Suprapubic skin (tissue), 4 donors: ENCODE data around the gene THSD7B. TPM values are rescaled to one million over a fixed set of nuclear protein-coding genes. Genes with fewer than 3 reads are reported as not detected.

Experiments
- DNase-seq, 2 donors: peaks; one replicate each; pipeline ENCODE4 v3.0.0-alpha.2; 2019; ENCODE audit warnings: low spot score in 2 of 2
- H3K27ac ChIP-seq: fragments of 200-600 bp; sonication (generic); one replicate; pipeline ENCODE4 v1.5.1; 2019
- H3K27me3 ChIP-seq: fragments of 200-600 bp; sonication (generic); one replicate; pipeline ENCODE4 v1.5.1; 2019
- H3K36me3 ChIP-seq: fragments of 200-600 bp; sonication (generic); one replicate; pipeline ENCODE4 v1.5.1; 2019
- H3K4me1 ChIP-seq: fragments of 200-600 bp; sonication (generic); one replicate; pipeline ENCODE4 v1.5.1; 2019
- H3K4me3 ChIP-seq: fragments of 200-600 bp; sonication (generic); one replicate; pipeline ENCODE4 v1.5.1; 2019; ENCODE audit warnings: mild to moderate bottlenecking
- H3K9me3 ChIP-seq: fragments of 200-600 bp; sonication (generic); one replicate; pipeline ENCODE4 v1.5.1; 2019
- CTCF ChIP-seq, 2 donors: fragments of 200-600 bp in 1 of 2; fragments of 450-650 bp in 1 of 2; sonication (generic) in 1 of 2; IDR thresholded peaks; one replicate each; pipeline ENCODE4 v1.5.1; 2016 to 2019; ENCODE audit warnings: antibody characterized with exemption in 2 of 2, mild to moderate bottlenecking in 1 of 2, moderate library complexity in 1 of 2
- EP300 ChIP-seq: sonication (generic); formaldehyde crosslinking; IDR thresholded peaks from one replicate; pipeline ENCODE4 v1.6.1; 2017; ENCODE audit warnings: antibody characterized with exemption
- POLR2A ChIP-seq, 2 donors: fragments of 450-650 bp; IDR thresholded peaks; one replicate each; pipeline ENCODE4 v1.6.1; 2017; ENCODE audit warnings: antibody characterized with exemption in 2 of 2, mild to moderate bottlenecking in 2 of 2, moderate library complexity in 2 of 2
- POLR2AphosphoS5 ChIP-seq, 3 donors: sonication (generic); formaldehyde crosslinking; IDR thresholded peaks; one replicate each; pipeline ENCODE4 v1.6.1; 2017; ENCODE audit warnings: antibody characterized with exemption in 3 of 3
- WGBS: methylation state at CpG from one replicate; pipeline ENCODE4 v1.1.5; 2018; 5-methylcytosine and 5-hydroxymethylcytosine counted together
- total RNA-seq, 4 donors: library from RNA; depleted of rRNA; stranded (reverse); fragments of >200 nt; gene quantifications; one replicate each; pipeline ENCODE4 v1.1.0, GENCODE V29; 2016

Gene THSD7B
- total RNA-seq, 4 donors from 2014 or later: 0.18 to 1.1 (median 0.34) TPM; not detected in 1

DNA sequence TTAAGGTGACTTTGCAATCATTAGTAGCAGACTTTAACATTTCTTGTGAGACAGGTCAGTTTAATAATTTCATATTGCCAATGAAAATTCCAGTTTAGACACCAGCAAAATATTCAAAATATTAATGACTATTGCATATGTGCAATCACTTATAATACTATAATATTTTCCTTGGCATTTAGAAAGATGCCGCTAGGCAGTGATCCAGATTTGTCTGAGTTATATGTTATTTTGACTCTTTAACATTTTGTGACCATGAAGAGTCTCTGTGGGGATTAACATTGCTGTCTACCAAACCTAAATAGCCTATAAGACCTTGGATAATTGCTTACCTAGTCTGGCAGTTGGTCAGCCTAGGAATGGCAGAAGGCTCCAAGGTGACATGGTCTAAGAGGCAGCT lies 389.6 kb downstream of the THSD7B start:
- WGBS: 94% methylated on average over 1 of the region's 1 CpG
- H3K27ac ChIP-seq: no peak overlapping the region
- no peak overlapping the region for H3K4me3 ChIP-seq
- TF ChIP-seq POLR2AphosphoS5 (IDR thresholded peaks at IDR 0.05) (no peak), POLR2A (IDR thresholded peaks at IDR 0.05) (no peak), CTCF (IDR thresholded peaks at IDR 0.05) (no peak), EP300 (no peak)
- no peaks in the 10 kb centered on the region for H3K4me1 ChIP-seq
- no peaks in the 10 kb centered on the region for H3K36me3 ChIP-seq
- no peak for DNase-seq
- H3K27me3 ChIP-seq: no peaks in the 10 kb centered on the region
- no peaks in the 10 kb centered on the region for H3K9me3 ChIP-seq

DNA sequence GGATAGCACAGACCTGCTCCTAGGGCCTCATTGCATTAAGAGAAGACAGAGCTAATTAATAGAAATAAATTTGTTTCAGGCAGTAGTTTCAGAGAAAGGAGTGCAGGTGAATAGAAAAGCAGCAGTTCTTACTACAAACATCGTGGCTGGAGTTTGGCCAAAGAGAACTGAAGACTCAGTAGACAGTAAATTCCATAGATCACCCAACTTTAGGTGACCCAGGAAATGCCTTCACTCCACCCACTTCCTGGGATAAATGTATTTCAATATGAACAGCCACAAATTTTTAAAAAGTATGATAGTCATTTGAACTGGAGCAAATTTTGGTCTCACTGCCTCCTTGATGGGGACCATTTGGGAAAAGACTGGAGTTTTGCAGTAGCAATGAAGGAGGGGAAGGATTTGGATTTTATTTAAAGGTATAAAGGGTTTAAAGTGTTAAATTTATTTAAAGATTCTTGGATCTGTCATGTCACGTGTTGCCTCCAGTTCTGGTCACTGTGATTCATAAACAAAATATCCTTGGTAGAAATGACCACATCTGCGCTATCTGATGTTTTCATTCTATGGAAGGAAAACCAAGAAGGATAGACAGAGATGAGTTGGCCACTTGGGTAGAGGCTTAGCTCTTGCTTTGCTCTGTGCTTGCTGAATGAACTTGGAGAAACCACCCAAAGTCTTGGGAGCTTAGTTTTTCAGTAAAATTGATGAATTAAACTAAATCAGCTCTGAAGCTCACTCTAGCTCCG lies 390.2 kb downstream of the THSD7B start:
- TF ChIP-seq POLR2A (IDR thresholded peaks at IDR 0.05): no peak
- no peak for TF ChIP-seq POLR2AphosphoS5 (IDR thresholded peaks at IDR 0.05)
- TF ChIP-seq EP300: no peak
- TF ChIP-seq CTCF (IDR thresholded peaks at IDR 0.05): no peak

DNA sequence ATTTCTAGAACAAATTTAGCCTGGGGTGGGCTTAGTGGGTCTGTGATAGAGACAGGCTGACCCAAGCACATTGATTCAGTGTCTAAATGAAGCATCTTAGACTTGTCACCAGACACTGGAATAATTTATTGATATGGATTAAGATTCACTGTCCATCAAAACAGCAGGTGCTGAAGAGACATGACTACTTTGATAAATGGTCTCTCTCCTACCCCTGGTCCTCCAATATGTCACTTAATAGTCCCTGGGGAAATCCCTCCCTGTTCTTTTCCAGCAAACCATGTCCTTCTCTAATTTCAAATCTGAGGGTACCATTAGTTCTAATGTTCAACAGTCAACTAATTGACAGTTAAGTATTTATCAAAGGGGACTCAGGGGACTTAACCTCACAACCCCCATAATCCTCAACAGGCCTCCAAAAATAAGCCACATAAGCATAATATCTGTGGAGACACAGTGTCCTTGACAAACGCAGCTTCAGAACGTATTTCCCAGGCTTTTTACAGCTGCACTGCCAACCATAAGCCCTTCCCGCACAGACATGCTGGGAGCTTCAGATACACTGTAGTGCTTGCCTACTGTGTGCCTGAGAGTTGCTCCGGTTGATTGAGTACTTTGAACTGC lies 391.0 kb downstream of the THSD7B start:
- 83% methylated on average over 4 of the region's 4 CpGs for WGBS
- Histone ChIP-seq H3K27me3 (no peaks in the 10 kb centered on the region), H3K4me3 (no peak overlapping the region), H3K9me3 (no peaks in the 10 kb centered on the region), H3K4me1 (no peaks in the 10 kb centered on the region), H3K36me3 (no peaks in the 10 kb centered on the region), H3K27ac (no peak overlapping the region)
- TF ChIP-seq CTCF (IDR thresholded peaks at IDR 0.05) (no peak), EP300 (no peak), POLR2A (IDR thresholded peaks at IDR 0.05) (no peak), POLR2AphosphoS5 (IDR thresholded peaks at IDR 0.05) (no peak)
- no peak for DNase-seq

More for the DNA sequence above, 390.2 kb downstream of the THSD7B start:
- no peak overlapping the region for H3K27ac ChIP-seq
- DNase-seq: no peak
- no peaks in the 10 kb centered on the region for H3K36me3 ChIP-seq
- no peaks in the 10 kb centered on the region for H3K4me1 ChIP-seq
- no peaks in the 10 kb centered on the region for H3K9me3 ChIP-seq
- no peaks in the 10 kb centered on the region for H3K27me3 ChIP-seq
- H3K4me3 ChIP-seq: no peak overlapping the region
- 78% methylated on average over 4 of the region's 4 CpGs for WGBS

GRCh38 chr2:137157851-137158250 lies 392.5 kb downstream of the THSD7B start:
- H3K36me3 ChIP-seq: no peaks in the 10 kb centered on the region
- no peak overlapping the region for H3K4me3 ChIP-seq
- H3K27me3 ChIP-seq: no peaks in the 10 kb centered on the region
- WGBS: 72% methylated on average over 1 of the region's 1 CpG
- no peak for DNase-seq
- H3K27ac ChIP-seq: no peak overlapping the region
- H3K9me3 ChIP-seq: no peaks in the 10 kb centered on the region
- TF ChIP-seq EP300 (no peak), CTCF (IDR thresholded peaks at IDR 0.05) (no peak), POLR2AphosphoS5 (IDR thresholded peaks at IDR 0.05) (no peak), POLR2A (IDR thresholded peaks at IDR 0.05) (no peak)
- no peaks in the 10 kb centered on the region for H3K4me1 ChIP-seq

DNA sequence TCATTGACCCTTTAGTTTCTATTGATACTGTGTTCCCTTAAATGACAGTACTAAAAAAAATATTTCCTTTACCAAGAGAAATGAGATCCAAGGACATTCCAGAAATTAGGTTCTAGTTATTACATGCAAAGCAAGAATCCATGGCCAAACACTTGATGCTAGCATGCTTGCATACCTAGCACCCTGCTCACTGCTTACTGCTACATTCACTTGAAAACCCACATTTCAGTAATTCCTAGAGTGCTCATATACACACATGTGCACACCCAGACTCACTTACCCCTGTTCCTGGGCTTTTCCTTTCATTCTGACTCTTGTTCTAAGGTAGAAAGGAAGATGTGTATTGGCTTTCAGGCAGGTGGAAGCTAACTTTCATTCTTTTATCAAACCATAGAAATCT lies 395.9 kb downstream of the THSD7B start:
- no peaks in the 10 kb centered on the region for H3K27me3 ChIP-seq
- no peak overlapping the region for H3K4me3 ChIP-seq
- no peak overlapping the region for H3K27ac ChIP-seq
- H3K36me3 ChIP-seq: no peaks in the 10 kb centered on the region
- H3K9me3 ChIP-seq: no peaks in the 10 kb centered on the region
- no peak for TF ChIP-seq EP300
- no peak for DNase-seq
- no peaks in the 10 kb centered on the region for H3K4me1 ChIP-seq
